PC-9 (cell line): Measurements from ENCODE around the gene MAGEA8. TPM values are rescaled to one million over a fixed set of nuclear protein-coding genes. Genes with fewer than 3 reads are reported as not detected.
"Not testable (repeated sequence)": the region's sequence is repeated elsewhere in the genome, so short reads cannot be mapped to it uniquely, and the experiment has no call there.

Source experiments
- BruUV-seq: library from RNA; stranded (reverse); fragments of 400-500 nt; replicated peaks from 2 replicates; lab custom pipeline; 2021; lab: Mats Ljungman, UMichigan
- CTCF ChIA-PET: fragments of 300-600 bp; sonication (Branson Sonifier 250); formaldehyde crosslinking; loops from one replicate; lab custom pipeline; 2022; ENCODE audit warnings: antibody characterized with exemption; lab: Charles Lee
- POLR2A ChIA-PET: fragments of 300-600 bp; sonication (Branson Sonifier 250); formaldehyde crosslinking; loops from one replicate; lab custom pipeline; 2022; ENCODE audit warnings: antibody characterized with exemption; ENCODE audit not compliant: unreplicated experiment; lab: Charles Lee
- DNase-seq, 2 experiments: peaks; one replicate each; pipeline versions ENCODE4 v3.0.0 to v3.0.0-alpha.2; 2015 to 2022; ENCODE audit warnings: mixed read lengths in 1 of 2
- H2AFZ ChIP-seq: fragments of 200-600 bp; sonication (generic); 2 replicates; pipeline ENCODE4 v1.8.1; 2017; ENCODE audit warnings: antibody characterized with exemption
- H3F3A ChIP-seq: fragments of 200-600 bp; sonication (generic); 2 replicates; pipeline ENCODE4 v1.8.1; 2017; ENCODE audit warnings: antibody characterized with exemption, mild to moderate bottlenecking, low read depth; ENCODE audit not compliant: insufficient read depth
- H3K27ac ChIP-seq: fragments of 200-600 bp; sonication (generic); 2 replicates; pipeline ENCODE4 v1.6.1; 2016; ENCODE audit warnings: mixed run types
- H3K27me3 ChIP-seq: fragments of 200-600 bp; sonication (generic); 2 replicates; pipeline ENCODE4 v1.6.1; 2016; ENCODE audit warnings: low read depth, mixed run types; ENCODE audit not compliant: insufficient read depth
- H3K36me3 ChIP-seq: fragments of 200-600 bp; sonication (generic); 2 replicates; pipeline ENCODE4 v1.6.1; 2016; ENCODE audit warnings: low read depth, mixed run types
- H3K4me1 ChIP-seq: fragments of 200-600 bp; sonication (generic); replicated peaks from 2 replicates; pipeline ENCODE4 v1.6.1; 2016; ENCODE audit warnings: mixed run types; ENCODE audit not compliant: insufficient read depth
- H3K4me2 ChIP-seq: fragments of 200-600 bp; sonication (generic); 2 replicates; pipeline ENCODE4 v1.6.1; 2017; ENCODE audit warnings: mixed run types
- H3K4me3 ChIP-seq: fragments of 200-600 bp; sonication (generic); 2 replicates; pipeline ENCODE4 v1.6.1; 2016; ENCODE audit warnings: mixed run types
- H3K79me2 ChIP-seq: fragments of 200-600 bp; sonication (generic); 2 replicates; pipeline ENCODE4 v1.6.1; 2017; ENCODE audit warnings: low read depth, mixed run types
- H3K9me2 ChIP-seq: fragments of 200-600 bp; sonication (generic); 2 replicates; pipeline ENCODE4 v1.8.1; 2017; ENCODE audit warnings: mild to moderate bottlenecking; ENCODE audit not compliant: insufficient read depth
- H3K9me3 ChIP-seq: fragments of 200-600 bp; sonication (generic); 2 replicates; pipeline ENCODE4 v1.8.1; 2016; ENCODE audit warnings: low read depth; ENCODE audit not compliant: insufficient read depth
- H4K20me1 ChIP-seq: fragments of 200-600 bp; sonication (generic); 2 replicates; pipeline ENCODE4 v1.8.1; 2017; ENCODE audit not compliant: insufficient read depth
- intact Hi-C: fragments of 100-400 bp; cut with micrococcal nuclease; formaldehyde crosslinking; loops from one replicate; pipeline ENCODE4 v1.10.0; 2022; ENCODE audit not compliant: unreplicated experiment
- total RNA-seq: library from RNA; stranded (reverse); gene quantifications from 2 replicates; pipeline ENCODE4 v1.2.3, GENCODE V29; 2021

Gene MAGEA8
- total RNA-seq, 1 experiment from 2014 or later: not detected

GRCh38 chrX:149927245-149927963 lies 46.4 kb downstream of the MAGEA8 start:
- POLR2A ChIA-PET, DNase-seq, H3K4me3 ChIP-seq, H3K9me2 ChIP-seq, H2AFZ ChIP-seq, CTCF ChIA-PET, H3K79me2 ChIP-seq, H3F3A ChIP-seq, H4K20me1 ChIP-seq, H3K4me1 ChIP-seq, BruUV-seq, H3K9me3 ChIP-seq, H3K36me3 ChIP-seq, H3K27me3 ChIP-seq, H3K27ac ChIP-seq, intact Hi-C loops, H3K4me2 ChIP-seq: not testable (repeated sequence)

DNA sequence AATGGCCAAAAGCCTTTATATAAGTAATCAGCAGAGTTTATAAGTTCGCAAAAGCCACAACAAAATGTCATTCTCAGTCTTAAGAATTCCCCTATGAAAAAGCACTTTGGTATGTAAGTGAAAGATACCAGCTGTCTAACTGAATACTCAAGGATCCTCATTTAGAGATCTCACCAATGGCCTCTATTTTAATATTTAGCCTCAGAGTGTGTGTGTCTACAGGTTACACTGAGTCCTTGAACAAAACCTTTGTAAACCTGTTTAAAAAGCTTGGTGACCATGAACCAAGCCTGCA lies 46.9 kb downstream of the MAGEA8 start:
- H3K27ac ChIP-seq, H3K79me2 ChIP-seq, H3K4me1 ChIP-seq, H3K4me3 ChIP-seq, H3K36me3 ChIP-seq, CTCF ChIA-PET, H3K4me2 ChIP-seq, H3K9me2 ChIP-seq, H3K9me3 ChIP-seq, H3K27me3 ChIP-seq, DNase-seq, BruUV-seq, H4K20me1 ChIP-seq, POLR2A ChIA-PET, intact Hi-C loops, H2AFZ ChIP-seq, H3F3A ChIP-seq: not testable (repeated sequence)

GRCh38 chrX:149928635-149929034 lies 47.7 kb downstream of the MAGEA8 start:
- DNase-seq, BruUV-seq, H3K4me2 ChIP-seq, H3K27ac ChIP-seq, H3F3A ChIP-seq, H3K9me2 ChIP-seq, POLR2A ChIA-PET, H3K4me1 ChIP-seq, H4K20me1 ChIP-seq, H3K79me2 ChIP-seq, H3K9me3 ChIP-seq, H2AFZ ChIP-seq, intact Hi-C loops, H3K27me3 ChIP-seq, H3K4me3 ChIP-seq, H3K36me3 ChIP-seq, CTCF ChIA-PET: not testable (repeated sequence)

DNA sequence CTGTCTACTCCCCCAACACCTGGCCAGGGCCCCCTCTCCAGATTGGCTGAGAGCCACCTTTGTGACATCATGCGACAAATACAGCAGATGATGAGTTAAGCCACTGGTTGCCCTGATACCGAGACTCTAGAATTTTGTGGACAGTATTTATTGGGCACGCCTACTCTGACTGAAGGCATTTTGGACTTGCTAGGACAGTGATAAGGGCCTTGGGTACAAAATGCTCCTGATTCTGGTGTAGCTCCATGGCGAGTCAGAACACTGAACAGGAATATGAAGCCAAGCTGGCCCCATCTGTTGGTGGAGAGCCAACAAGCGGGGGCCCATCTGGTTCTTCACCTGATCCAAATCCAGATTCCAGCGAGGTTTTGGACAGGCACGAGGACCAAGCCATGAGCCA lies 48.4 kb downstream of the MAGEA8 start, which contains the start of gene HSFX4:
TSS of gene HSFX4 (plus strand) at position 174 of the 400 bp plus-strand sequence. CDS start at position 246, 72 bp downstream.
- H3K4me3 ChIP-seq, H3K27me3 ChIP-seq, H2AFZ ChIP-seq, H3K27ac ChIP-seq, H4K20me1 ChIP-seq, H3K4me2 ChIP-seq, CTCF ChIA-PET, H3K36me3 ChIP-seq, POLR2A ChIA-PET, H3K9me3 ChIP-seq, H3F3A ChIP-seq, H3K79me2 ChIP-seq, H3K4me1 ChIP-seq, intact Hi-C loops, H3K9me2 ChIP-seq, BruUV-seq, DNase-seq: not testable (repeated sequence)

GRCh38 chrX:149931355-149931754 lies 50.4 kb downstream of the MAGEA8 start:
- POLR2A ChIA-PET, H3K27me3 ChIP-seq, H4K20me1 ChIP-seq, intact Hi-C loops, H3K9me3 ChIP-seq, BruUV-seq, H3K4me1 ChIP-seq, H2AFZ ChIP-seq, H3K36me3 ChIP-seq, H3K4me2 ChIP-seq, H3F3A ChIP-seq, H3K4me3 ChIP-seq, H3K27ac ChIP-seq, H3K9me2 ChIP-seq, H3K79me2 ChIP-seq, CTCF ChIA-PET, DNase-seq: not testable (repeated sequence)

- DNase-seq, intact Hi-C loops, H3K4me3 ChIP-seq, H3K9me2 ChIP-seq, H3F3A ChIP-seq, H3K4me2 ChIP-seq, POLR2A ChIA-PET, H2AFZ ChIP-seq, H3K27me3 ChIP-seq, BruUV-seq, H3K36me3 ChIP-seq, H3K9me3 ChIP-seq, H3K79me2 ChIP-seq, H3K27ac ChIP-seq, CTCF ChIA-PET, H3K4me1 ChIP-seq, H4K20me1 ChIP-seq: not testable (repeated sequence)
These were observed 51.2 kb downstream of the MAGEA8 start for GRCh38 chrX:149932150-149932549.

- H3K9me2 ChIP-seq, H3K4me1 ChIP-seq, H2AFZ ChIP-seq, H3K27ac ChIP-seq, H3K4me2 ChIP-seq, CTCF ChIA-PET, intact Hi-C loops, H4K20me1 ChIP-seq, H3F3A ChIP-seq, H3K27me3 ChIP-seq, H3K9me3 ChIP-seq, H3K36me3 ChIP-seq, DNase-seq, H3K4me3 ChIP-seq, BruUV-seq, POLR2A ChIA-PET: not testable (repeated sequence)
- H3K79me2 ChIP-seq: peaks cover 12% of the 10 kb centered on the region
These were observed 52.0 kb downstream of the MAGEA8 start for GRCh38 chrX:149932970-149933369.
